Esophagus muscularis mucosa (tissue), 4 donors: Measurements from ENCODE around the gene CHSY3. TPM values are rescaled to one million over a fixed set of nuclear protein-coding genes. Genes with fewer than 3 reads are reported as not detected.
A peak's percentile ranks its signal among the peaks of the same experiment; 100 is the strongest.

Experiments used
- DNase-seq: peaks from one replicate; pipeline ENCODE4 v3.0.0-alpha.2; 2017; ENCODE audit errors: extremely low spot score
- H3K27ac ChIP-seq, 4 donors: fragments of 200-600 bp; sonication (generic); replicated peaks in 1 of 4; 1 replicate in 3 of 4; 2 replicates in 1 of 4; pipeline ENCODE4 v1.5.1; 2016 to 2019; ENCODE audit warnings: mild to moderate bottlenecking in 1 of 4
- H3K27me3 ChIP-seq, 4 donors: fragments of 200-600 bp; sonication (generic); one replicate each; pipeline versions ENCODE4 v1.5.1 to v1.6.0; 2016 to 2019
- H3K36me3 ChIP-seq, 4 donors: fragments of 200-600 bp; sonication (generic); one replicate each; pipeline ENCODE4 v1.5.1; 2016 to 2019
- H3K4me1 ChIP-seq, 4 donors: fragments of 200-600 bp; sonication (generic); one replicate each; pipeline ENCODE4 v1.5.1; 2016 to 2019
- H3K4me3 ChIP-seq, 4 donors: fragments of 200-600 bp; sonication (generic); 1 replicate in 2 of 4; 2 replicates in 2 of 4; pipeline ENCODE4 v1.5.1; 2016 to 2019; ENCODE audit warnings: mild to moderate bottlenecking in 4 of 4, moderate library complexity in 1 of 4
- H3K9me3 ChIP-seq, 4 donors: fragments of 200-600 bp; sonication (generic); 1 replicate in 3 of 4; 2 replicates in 1 of 4; pipeline ENCODE4 v1.5.1; 2016 to 2019
- EP300 ChIP-seq: sonication (generic); formaldehyde crosslinking; IDR thresholded peaks from one replicate; pipeline ENCODE4 v1.6.1; 2017; ENCODE audit warnings: antibody characterized with exemption
- POLR2A ChIP-seq: fragments of 450-650 bp; IDR thresholded peaks from one replicate; pipeline ENCODE4 v1.6.1; 2017; ENCODE audit warnings: antibody characterized with exemption, moderate library complexity, mild to moderate bottlenecking, low read depth
- POLR2AphosphoS5 ChIP-seq, 2 donors: sonication (generic); formaldehyde crosslinking; IDR thresholded peaks; one replicate each; pipeline ENCODE4 v1.6.1; 2017; ENCODE audit warnings: antibody characterized with exemption in 2 of 2
- WGBS: methylation state at CpG from one replicate; pipeline ENCODE4 v1.1.5; 2018; 5-methylcytosine and 5-hydroxymethylcytosine counted together
- intact Hi-C: fragments of 100-400 bp; cut with DNase I; formaldehyde crosslinking; loops from one replicate; pipeline ENCODE4 v1.15.1; 2023
- total RNA-seq, 4 donors: library from RNA; depleted of rRNA; stranded (reverse); fragments of >200 nt; gene quantifications; one replicate each; pipeline versions ENCODE4 v1.1.0 to v1.2.1, GENCODE V29; 2016
- TF ChIP-seq, protein P1 (sequence below), 3 experiments: fragments of 200-600 bp in 2 of 3; fragments of 450-650 bp in 1 of 3; sonication (generic) in 2 of 3; IDR thresholded peaks; one replicate each; pipeline ENCODE4 v1.5.1; 2017 to 2019; ENCODE audit warnings: antibody characterized with exemption in 3 of 3, mild to moderate bottlenecking in 2 of 3, moderate library complexity in 1 of 3

CHSY3 gene
- total RNA-seq, 4 donors from 2014 or later, result 1.2 to 2.1 (median 1.7) TPM

DNA sequence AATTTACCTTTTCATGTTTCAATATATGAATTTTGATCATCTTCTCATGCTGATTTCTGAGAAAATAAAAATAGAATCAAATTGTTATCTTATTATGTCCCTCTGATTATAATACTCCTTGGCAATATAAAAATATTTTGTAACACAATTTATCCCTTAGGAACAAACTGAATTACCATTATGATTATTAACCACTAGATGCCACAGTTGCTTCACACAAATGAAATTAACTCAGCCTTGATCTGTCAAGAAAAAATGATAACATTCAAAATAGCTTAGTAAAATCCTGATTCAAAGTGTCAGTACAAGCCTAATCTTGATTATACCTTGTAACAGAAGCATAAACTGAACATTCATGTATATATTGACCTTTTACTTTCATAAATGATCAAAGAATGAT is 4.8 kb upstream of the CHSY3 start:
- H3K4me3 ChIP-seq, result no peak overlapping the region
- no peak for TF ChIP-seq POLR2A
- no peak for TF ChIP-seq EP300
- TF ChIP-seq POLR2AphosphoS5 (IDR thresholded peaks at IDR 0.05), result no peak
- TF ChIP-seq, protein P1, sequence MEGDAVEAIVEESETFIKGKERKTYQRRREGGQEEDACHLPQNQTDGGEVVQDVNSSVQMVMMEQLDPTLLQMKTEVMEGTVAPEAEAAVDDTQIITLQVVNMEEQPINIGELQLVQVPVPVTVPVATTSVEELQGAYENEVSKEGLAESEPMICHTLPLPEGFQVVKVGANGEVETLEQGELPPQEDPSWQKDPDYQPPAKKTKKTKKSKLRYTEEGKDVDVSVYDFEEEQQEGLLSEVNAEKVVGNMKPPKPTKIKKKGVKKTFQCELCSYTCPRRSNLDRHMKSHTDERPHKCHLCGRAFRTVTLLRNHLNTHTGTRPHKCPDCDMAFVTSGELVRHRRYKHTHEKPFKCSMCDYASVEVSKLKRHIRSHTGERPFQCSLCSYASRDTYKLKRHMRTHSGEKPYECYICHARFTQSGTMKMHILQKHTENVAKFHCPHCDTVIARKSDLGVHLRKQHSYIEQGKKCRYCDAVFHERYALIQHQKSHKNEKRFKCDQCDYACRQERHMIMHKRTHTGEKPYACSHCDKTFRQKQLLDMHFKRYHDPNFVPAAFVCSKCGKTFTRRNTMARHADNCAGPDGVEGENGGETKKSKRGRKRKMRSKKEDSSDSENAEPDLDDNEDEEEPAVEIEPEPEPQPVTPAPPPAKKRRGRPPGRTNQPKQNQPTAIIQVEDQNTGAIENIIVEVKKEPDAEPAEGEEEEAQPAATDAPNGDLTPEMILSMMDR (IDR thresholded peaks at IDR 0.05), result peak in 2 of 3 experiments; percentile 35 to 38
- intact Hi-C loops, result no loop called here
- H3K9me3 ChIP-seq, result no peaks in the 10 kb centered on the region
- H3K27ac ChIP-seq, result no peak overlapping the region
- no peak for DNase-seq
- peaks cover 0 to 7% (median 3%) of the 10 kb centered on the region in 4 donors for H3K4me1 ChIP-seq
- H3K36me3 ChIP-seq, result no peaks in the 10 kb centered on the region
- H3K27me3 ChIP-seq, result no peaks in the 10 kb centered on the region

GRCh38 chr5:129902816-129903215 is 1.4 kb upstream of the CHSY3 start:
- no peak for DNase-seq
- H3K27ac ChIP-seq, result no peak overlapping the region

GRCh38 chr5:129903466-129904101 is 681 bp upstream of the CHSY3 start:
- H3K27me3 ChIP-seq, result peaks cover 4 to 28% (median 13%) of the 10 kb centered on the region in 4 donors
- DNase-seq, result no peak
- H3K36me3 ChIP-seq, result no peaks in the 10 kb centered on the region
- 7% methylated on average over 29 of the region's 29 CpGs for WGBS
- no peak for TF ChIP-seq POLR2AphosphoS5 (IDR thresholded peaks at IDR 0.05)
- TF ChIP-seq, protein P1 (IDR thresholded peaks at IDR 0.05), result no peak
- no peak for TF ChIP-seq EP300
- no peak for TF ChIP-seq POLR2A
- H3K27ac ChIP-seq, result peak overlapping the region; percentile 74 to 81 (median 78)
- no peaks in the 10 kb centered on the region for H3K9me3 ChIP-seq
- peak overlapping the region; percentile 67 to 86 (median 74) for H3K4me3 ChIP-seq
- intact Hi-C loops, result loop anchor here (10.0 kb wide), 2 partner anchors 1201 to 1511 kb away; no protein-coding TSS in a partner anchor
- peaks cover 14 to 30% (median 25%) of the 10 kb centered on the region in 4 donors for H3K4me1 ChIP-seq

More at GRCh38 chr5:129902816-129903215, 1.4 kb upstream of the CHSY3 start:
- H3K4me3 ChIP-seq, result no peak overlapping the region
- WGBS, result 74% methylated on average over 6 of the region's 6 CpGs
- peaks cover 4 to 20% (median 12%) of the 10 kb centered on the region in 4 donors for H3K27me3 ChIP-seq
- H3K4me1 ChIP-seq, result peaks cover 14 to 30% (median 25%) of the 10 kb centered on the region in 4 donors
- TF ChIP-seq EP300, result no peak
- no peak for TF ChIP-seq POLR2A
- TF ChIP-seq, protein P1 (IDR thresholded peaks at IDR 0.05), result no peak
- no peak for TF ChIP-seq POLR2AphosphoS5 (IDR thresholded peaks at IDR 0.05)
- no peaks in the 10 kb centered on the region for H3K36me3 ChIP-seq
- H3K9me3 ChIP-seq, result no peaks in the 10 kb centered on the region
- intact Hi-C loops, result loop anchor here (10.0 kb wide), 2 partner anchors 1202 to 1512 kb away; no protein-coding TSS in a partner anchor

DNA sequence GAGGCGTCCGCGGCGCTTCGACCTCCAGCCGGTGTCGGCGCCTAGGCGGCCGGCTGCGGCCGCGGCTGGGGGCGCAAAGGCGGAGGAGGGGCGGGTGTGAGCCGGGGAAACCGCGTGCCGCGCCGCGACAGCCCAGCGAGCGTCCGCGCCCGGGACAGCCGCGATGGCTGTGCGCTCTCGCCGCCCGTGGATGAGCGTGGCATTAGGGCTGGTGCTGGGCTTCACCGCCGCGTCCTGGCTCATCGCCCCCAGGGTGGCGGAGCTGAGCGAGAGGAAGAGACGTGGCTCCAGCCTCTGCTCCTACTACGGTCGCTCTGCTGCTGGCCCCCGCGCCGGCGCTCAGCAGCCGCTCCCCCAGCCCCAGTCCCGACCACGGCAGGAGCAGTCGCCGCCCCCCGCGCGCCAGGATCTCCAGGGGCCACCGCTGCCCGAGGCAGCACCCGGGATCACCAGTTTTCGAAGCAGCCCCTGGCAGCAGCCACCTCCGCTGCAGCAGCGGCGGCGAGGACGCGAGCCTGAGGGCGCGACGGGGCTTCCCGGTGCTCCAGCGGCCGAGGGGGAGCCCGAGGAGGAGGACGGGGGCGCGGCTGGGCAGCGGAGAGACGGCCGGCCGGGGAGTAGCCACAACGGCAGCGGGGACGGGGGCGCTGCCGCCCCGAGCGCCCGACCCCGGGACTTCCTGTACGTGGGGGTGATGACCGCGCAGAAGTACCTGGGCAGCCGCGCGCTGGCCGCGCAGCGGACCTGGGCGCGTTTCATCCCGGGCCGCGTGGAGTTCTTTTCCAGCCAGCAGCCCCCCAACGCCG is 605 bp downstream of the CHSY3 start:
- no peak for DNase-seq
- intact Hi-C loops, result loop anchor here (10.0 kb wide), 2 partner anchors 1200 to 1510 kb away; no protein-coding TSS in a partner anchor
- H3K9me3 ChIP-seq, result no peaks in the 10 kb centered on the region
- peaks cover 4 to 32% (median 13%) of the 10 kb centered on the region in 4 donors for H3K27me3 ChIP-seq
- 1% methylated on average over 14 of the region's 105 CpGs for WGBS
- peak overlapping the region; percentile 67 to 86 (median 74) for H3K4me3 ChIP-seq
- H3K27ac ChIP-seq, result peak overlapping the region; percentile 74 to 81 (median 78)
- H3K36me3 ChIP-seq, result no peaks in the 10 kb centered on the region
- TF ChIP-seq POLR2AphosphoS5 (IDR thresholded peaks at IDR 0.05), result no peak
- no peak for TF ChIP-seq EP300
- TF ChIP-seq POLR2A, result no peak
- TF ChIP-seq, protein P1 (IDR thresholded peaks at IDR 0.05), result peak in 1 of 3 experiments; percentile 0
- H3K4me1 ChIP-seq, result peaks cover 14 to 30% (median 25%) of the 10 kb centered on the region in 4 donors
